SH-SY5Y (cell line): ENCODE results near the gene PHETA2.

Experiments used
- GATA2 ChIP-seq: IDR thresholded peaks from 2 replicates; pipeline ENCODE4 v1.6.1; 2011; ENCODE audit warnings: mild to moderate bottlenecking, low read depth, low read length
- GATA3 ChIP-seq: IDR thresholded peaks from 2 replicates; pipeline ENCODE4 v1.6.1; 2011; ENCODE audit warnings: low read depth, mild to moderate bottlenecking, low read length, moderate library complexity

DNA sequence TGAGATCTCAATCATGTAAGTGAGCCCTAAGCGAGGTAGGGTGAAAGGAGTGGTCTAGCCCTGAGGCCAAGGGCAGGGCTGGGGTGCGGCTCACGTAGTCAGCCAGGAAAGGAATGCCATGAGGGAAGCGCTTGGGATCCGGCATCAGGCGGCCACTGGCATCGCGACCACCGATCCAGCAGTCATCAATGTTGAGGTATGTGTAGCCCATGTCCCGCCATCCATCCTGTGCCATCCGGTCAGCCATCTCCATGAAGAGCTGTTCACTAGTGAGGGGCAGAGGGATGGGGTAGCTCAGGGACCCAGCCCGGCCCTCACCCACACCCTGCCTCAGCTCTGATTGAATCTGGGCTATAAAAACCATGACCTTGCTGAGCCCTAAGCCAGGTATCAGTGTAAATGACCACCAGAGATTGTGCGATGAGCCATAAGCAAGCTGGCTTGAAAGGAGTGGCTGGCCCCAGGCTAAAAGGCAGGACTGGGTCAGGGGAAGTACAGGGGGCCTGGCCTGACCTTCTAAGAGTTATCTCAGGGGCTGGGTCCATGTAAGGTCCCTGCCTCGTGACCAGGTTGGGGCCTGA lies 6.3 kb upstream of the PHETA2 start:
- TF ChIP-seq GATA3: no peak
- TF ChIP-seq GATA2: no peak
